GM12801 (cell line): ENCODE results near the gene REPIN1.

Experiments
- CTCF ChIP-seq: IDR thresholded peaks from one replicate; pipeline ENCODE4 v1.5.1; 2011; ENCODE audit warnings: control low read depth; ENCODE audit not compliant: insufficient read length; ENCODE audit errors: extremely low read depth

The REPIN1 gene

GRCh38 chr7:150374026-150374425 lies 5.4 kb downstream of the REPIN1 start:
- no peak for TF ChIP-seq CTCF

- TF ChIP-seq CTCF, result no peak
Observed at GRCh38 chr7:150374472-150374871, 5.8 kb downstream of the REPIN1 start.

- no peak for TF ChIP-seq CTCF
Observed at GRCh38 chr7:150375662-150376521, 7.3 kb downstream of the REPIN1 start.

GRCh38 chr7:150376560-150376959 lies 7.9 kb downstream of the REPIN1 start:
- no peak for TF ChIP-seq CTCF

- TF ChIP-seq CTCF, result no peak
Observed at GRCh38 chr7:150377196-150377595, 8.6 kb downstream of the REPIN1 start.

- no peak for TF ChIP-seq CTCF
Observed at GRCh38 chr7:150377635-150378034, 9.0 kb downstream of the REPIN1 start.

- no peak for TF ChIP-seq CTCF
Observed at GRCh38 chr7:150378115-150378852, 9.7 kb downstream of the REPIN1 start.
